Transverse colon (tissue), 4 donors: ENCODE data around the gene SLC35G1. TPM values are rescaled to one million over a fixed set of nuclear protein-coding genes. Genes with fewer than 3 reads are reported as not detected.

Experiments used
- DNase-seq: peaks from one replicate; pipeline ENCODE4 v3.0.0-alpha.2; 2019
- H3K27ac ChIP-seq, 4 donors: fragments of 200-600 bp; sonication (generic); 2 replicates each; pipeline ENCODE4 v1.5.1; 2016 to 2018; ENCODE audit warnings: inconsistent platforms in 4 of 4
- H3K27me3 ChIP-seq: fragments of 200-600 bp; sonication (generic); 2 replicates; pipeline ENCODE4 v1.5.1; 2017; ENCODE audit warnings: inconsistent platforms
- H3K36me3 ChIP-seq, 4 donors: fragments of 200-600 bp; sonication (generic); 2 replicates each; pipeline ENCODE4 v1.5.1; 2017 to 2019; ENCODE audit warnings: inconsistent platforms in 4 of 4
- H3K4me1 ChIP-seq, 4 donors: fragments of 200-600 bp; sonication (generic); 2 replicates each; pipeline ENCODE4 v1.5.1; 2017 to 2020; ENCODE audit warnings: inconsistent platforms in 4 of 4
- H3K4me3 ChIP-seq, 4 donors: fragments of 200-600 bp; sonication (generic); 1 replicate in 1 of 4; 2 replicates in 3 of 4; pipeline versions ENCODE4 v1.5.1 to v1.6.1; 2017 to 2019; ENCODE audit warnings: inconsistent platforms in 4 of 4
- H3K9me3 ChIP-seq, 2 donors: fragments of 200-600 bp; sonication (generic); 2 replicates each; pipeline ENCODE4 v1.5.1; 2017 to 2019; ENCODE audit warnings: inconsistent platforms in 2 of 2
- EP300 ChIP-seq: sonication (generic); formaldehyde crosslinking; IDR thresholded peaks from one replicate; pipeline ENCODE4 v1.6.1; 2017; ENCODE audit warnings: antibody characterized with exemption, low read depth
- POLR2A ChIP-seq: fragments of 450-650 bp; IDR thresholded peaks from one replicate; pipeline ENCODE4 v1.6.1; 2016; ENCODE audit warnings: antibody characterized with exemption, mild to moderate bottlenecking, moderate library complexity
- POLR2AphosphoS5 ChIP-seq, 3 donors: sonication (generic); formaldehyde crosslinking; IDR thresholded peaks; one replicate each; pipeline ENCODE4 v1.6.1; 2016; ENCODE audit warnings: antibody characterized with exemption in 3 of 3
- WGBS, 2 donors: methylation state at CpG; one replicate each; pipeline ENCODE4 v1.1.5; 2018; ENCODE audit warnings: low coverage in 1 of 2; 5-methylcytosine and 5-hydroxymethylcytosine counted together
- in situ Hi-C, 4 donors: fragments of 200-750 bp; cut with MboI; loops; one replicate each; pipeline versions ENCODE4 v1.15.0 to v1.15.1; 2017; ENCODE audit warnings: low sequenced_read_pairs in 3 of 4, low pct_ligation_motif_present in 1 of 4, low pct_unique_long_range_greater_than_20kb in 1 of 4
- intact Hi-C: fragments of 100-400 bp; cut with DNase I; formaldehyde crosslinking; loops from one replicate; pipeline ENCODE4 v1.15.1; 2023; ENCODE audit warnings: low total_unique reads
- total RNA-seq, 4 donors: library from RNA; depleted of rRNA; stranded (reverse); fragments of >200 nt; gene quantifications; one replicate each; pipeline ENCODE4 v1.1.0, GENCODE V29; 2016
- TF ChIP-seq, protein P1 (sequence below), 5 experiments: fragments of 200-600 bp in 3 of 5; fragments of 450-650 bp in 2 of 5; sonication (generic) in 3 of 5; IDR thresholded peaks; 1 replicate in 2 of 5; 2 replicates in 3 of 5; pipeline ENCODE4 v1.5.1; 2016 to 2017; ENCODE audit warnings: antibody characterized with exemption in 5 of 5, inconsistent platforms in 3 of 5, mild to moderate bottlenecking in 2 of 5, moderate library complexity in 1 of 5

Gene SLC35G1
- total RNA-seq, 4 donors from 2014 or later, result 7.4 to 42.1 (median 28.9) TPM

DNA sequence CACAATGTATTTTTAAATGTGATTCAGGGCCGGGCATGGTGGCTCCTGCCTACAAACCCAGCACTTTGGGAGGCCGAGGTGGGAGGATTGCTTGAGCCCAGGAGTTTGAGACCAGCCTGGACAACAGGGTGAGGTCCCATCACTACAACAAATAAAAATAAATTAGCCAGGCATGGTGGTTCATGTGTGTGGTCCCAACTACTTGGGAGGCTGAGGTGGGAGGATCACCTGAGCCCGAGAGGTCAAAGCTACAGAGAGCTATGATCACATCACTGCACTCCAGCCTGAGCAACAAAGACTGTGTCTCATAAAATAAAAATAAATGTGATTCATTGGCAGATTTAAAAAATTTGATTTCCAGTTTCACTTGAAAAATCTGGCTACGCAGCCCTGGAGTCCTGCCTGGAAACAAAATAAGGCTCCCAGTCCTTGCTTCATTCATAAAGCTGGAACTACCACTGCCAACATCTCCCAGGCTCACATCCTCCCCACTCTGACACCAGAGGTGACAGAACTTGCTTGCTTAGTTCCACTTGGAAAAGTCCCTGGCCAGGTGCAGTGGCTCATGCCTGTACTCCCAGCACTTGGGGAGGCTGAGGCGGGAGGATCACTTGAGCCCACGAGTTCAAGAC, 27.9 kb upstream of the SLC35G1 start:
- no peaks in the 10 kb centered on the region for H3K36me3 ChIP-seq
- no peak for TF ChIP-seq POLR2AphosphoS5 (IDR thresholded peaks at IDR 0.05)
- TF ChIP-seq, protein P1, sequence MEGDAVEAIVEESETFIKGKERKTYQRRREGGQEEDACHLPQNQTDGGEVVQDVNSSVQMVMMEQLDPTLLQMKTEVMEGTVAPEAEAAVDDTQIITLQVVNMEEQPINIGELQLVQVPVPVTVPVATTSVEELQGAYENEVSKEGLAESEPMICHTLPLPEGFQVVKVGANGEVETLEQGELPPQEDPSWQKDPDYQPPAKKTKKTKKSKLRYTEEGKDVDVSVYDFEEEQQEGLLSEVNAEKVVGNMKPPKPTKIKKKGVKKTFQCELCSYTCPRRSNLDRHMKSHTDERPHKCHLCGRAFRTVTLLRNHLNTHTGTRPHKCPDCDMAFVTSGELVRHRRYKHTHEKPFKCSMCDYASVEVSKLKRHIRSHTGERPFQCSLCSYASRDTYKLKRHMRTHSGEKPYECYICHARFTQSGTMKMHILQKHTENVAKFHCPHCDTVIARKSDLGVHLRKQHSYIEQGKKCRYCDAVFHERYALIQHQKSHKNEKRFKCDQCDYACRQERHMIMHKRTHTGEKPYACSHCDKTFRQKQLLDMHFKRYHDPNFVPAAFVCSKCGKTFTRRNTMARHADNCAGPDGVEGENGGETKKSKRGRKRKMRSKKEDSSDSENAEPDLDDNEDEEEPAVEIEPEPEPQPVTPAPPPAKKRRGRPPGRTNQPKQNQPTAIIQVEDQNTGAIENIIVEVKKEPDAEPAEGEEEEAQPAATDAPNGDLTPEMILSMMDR (IDR thresholded peaks at IDR 0.05), result no peak
- no peak for TF ChIP-seq POLR2A
- no peak for TF ChIP-seq EP300
- no peaks in the 10 kb centered on the region for H3K27me3 ChIP-seq
- H3K27ac ChIP-seq, result no peak overlapping the region
- in situ Hi-C loops, result no loop called here
- H3K4me3 ChIP-seq, result no peak overlapping the region
- WGBS, 2 donors, result 78 to 100% methylated on average over 1 to 6 of the region's 6 CpGs
- H3K4me1 ChIP-seq, result no peaks in the 10 kb centered on the region
- intact Hi-C loops, result no loop called here
- H3K9me3 ChIP-seq, result no peaks in the 10 kb centered on the region
- no peak for DNase-seq

DNA sequence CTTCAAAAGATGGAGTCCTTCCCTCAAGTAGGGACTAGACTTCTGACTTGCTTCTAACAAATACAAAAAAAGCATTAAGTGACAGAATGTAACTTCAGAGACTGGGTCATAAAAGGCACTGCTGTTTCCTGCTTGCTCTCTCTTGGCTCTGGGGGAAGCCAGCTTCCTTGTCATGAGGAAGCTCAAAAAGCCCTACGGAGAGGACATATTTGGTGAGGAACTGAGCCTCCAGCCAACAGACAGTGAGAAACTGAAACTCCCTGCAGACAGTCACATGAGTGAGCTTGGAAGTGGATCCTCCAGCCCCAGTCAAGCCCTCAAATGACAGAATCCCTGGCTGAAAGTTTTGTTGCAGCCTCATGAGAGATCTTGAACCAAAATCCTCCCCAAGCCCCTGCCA, 26.3 kb upstream of the SLC35G1 start:
- no peak overlapping the region for H3K4me3 ChIP-seq
- no peaks in the 10 kb centered on the region for H3K27me3 ChIP-seq
- H3K4me1 ChIP-seq, result no peaks in the 10 kb centered on the region
- in situ Hi-C loops (no loop called here), intact Hi-C loops (no loop called here)
- no peaks in the 10 kb centered on the region for H3K9me3 ChIP-seq
- 37% methylated on average over 1 of the region's 1 CpG; no CpG with 5 or more reads in 1 of the 2 donors for WGBS, 2 donors
- TF ChIP-seq, protein P1 (IDR thresholded peaks at IDR 0.05), result no peak
- no peak for TF ChIP-seq EP300
- no peak for TF ChIP-seq POLR2AphosphoS5 (IDR thresholded peaks at IDR 0.05)
- no peak for TF ChIP-seq POLR2A
- no peaks in the 10 kb centered on the region for H3K36me3 ChIP-seq
- H3K27ac ChIP-seq, result no peak overlapping the region
- DNase-seq, result no peak

DNA sequence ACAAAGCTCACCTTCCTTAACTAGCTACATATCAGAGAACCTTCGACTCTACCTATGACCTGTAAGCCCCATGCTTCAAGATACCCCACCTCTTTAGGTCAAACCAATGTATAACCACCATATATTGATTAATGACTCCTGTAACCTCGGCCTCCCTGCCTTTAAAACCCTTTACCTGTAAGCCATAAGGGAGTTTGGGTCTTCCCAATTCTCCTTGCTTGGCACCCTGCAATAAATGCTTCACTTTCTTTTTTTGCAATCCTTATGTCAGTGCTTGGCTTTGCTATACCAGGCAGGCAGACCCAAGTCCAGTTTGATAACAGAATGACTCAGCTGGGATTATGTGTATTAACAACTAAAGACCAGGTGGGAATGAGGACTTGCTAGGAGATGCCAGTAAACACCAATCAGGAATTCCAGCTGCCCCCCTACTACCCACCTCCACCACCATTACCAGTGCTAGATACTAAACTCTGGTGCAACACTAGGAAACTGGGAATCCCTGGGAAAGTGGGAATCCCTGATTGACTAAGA, 22.0 kb upstream of the SLC35G1 start:
- H3K4me3 ChIP-seq, result no peak overlapping the region
- TF ChIP-seq POLR2A, result no peak
- in situ Hi-C loops, result no loop called here
- H3K27me3 ChIP-seq, result no peaks in the 10 kb centered on the region
- 78% methylated on average over 2 of the region's 2 CpGs; no CpG with 5 or more reads in 1 of the 2 donors for WGBS, 2 donors
- intact Hi-C loops, result no loop called here
- DNase-seq, result no peak
- no peaks in the 10 kb centered on the region for H3K9me3 ChIP-seq
- no peaks in the 10 kb centered on the region for H3K36me3 ChIP-seq
- no peaks in the 10 kb centered on the region for H3K4me1 ChIP-seq
- H3K27ac ChIP-seq, result no peak overlapping the region

DNA sequence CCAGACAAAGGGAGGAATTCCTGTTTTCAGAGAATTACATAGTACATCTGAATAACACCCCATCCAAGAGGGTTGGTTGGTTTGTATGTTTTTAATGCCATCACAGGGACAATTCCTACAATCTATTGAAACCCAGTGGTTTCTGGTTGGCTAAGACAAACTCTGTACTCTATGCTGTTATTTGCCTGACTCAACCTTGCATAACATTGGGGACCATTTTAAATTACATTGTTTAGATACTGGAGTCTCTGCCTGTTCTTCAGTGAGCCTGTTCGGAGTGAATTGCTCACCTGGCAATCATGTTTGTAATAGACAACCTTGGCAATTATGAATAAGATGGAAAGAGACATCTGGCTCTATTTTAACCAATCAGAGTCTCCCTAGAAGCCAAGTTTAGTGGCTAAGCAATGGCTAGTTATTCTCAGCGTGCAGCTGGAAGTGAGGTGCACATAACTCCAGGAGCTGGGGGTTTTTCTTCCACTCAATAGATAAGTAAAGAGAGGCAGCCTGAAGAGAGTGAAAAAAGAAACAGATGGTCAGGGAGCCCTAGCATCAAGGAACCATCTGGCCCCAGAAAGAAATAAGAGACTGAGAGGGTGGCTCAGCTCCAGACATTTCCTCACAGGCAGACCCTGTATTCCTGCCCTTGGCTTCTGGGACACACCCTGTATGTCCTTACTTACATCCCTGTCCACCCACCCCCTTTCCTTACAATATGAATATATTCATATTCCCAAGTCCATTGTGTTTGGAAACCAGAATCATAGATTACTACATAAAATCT, 21.2 kb upstream of the SLC35G1 start:
- WGBS, 2 donors, result 75% methylated on average over 2 of the region's 2 CpGs; no CpG with 5 or more reads in 1 of the 2 donors
- Histone ChIP-seq H3K27ac (no peak overlapping the region), H3K36me3 (no peaks in the 10 kb centered on the region), H3K27me3 (no peaks in the 10 kb centered on the region), H3K4me1 (no peaks in the 10 kb centered on the region), H3K9me3 (no peaks in the 10 kb centered on the region), H3K4me3 (no peak overlapping the region)
- TF ChIP-seq EP300 (no peak), POLR2A (no peak), POLR2AphosphoS5 (IDR thresholded peaks at IDR 0.05) (no peak)
- TF ChIP-seq, protein P1 (IDR thresholded peaks at IDR 0.05), result no peak
- in situ Hi-C loops, result no loop called here
- intact Hi-C loops, result no loop called here
- DNase-seq, result no peak
